Activated B cell treated with CpG ODN at 0.5 μM for 24 hours (primary cell): Measurements from ENCODE around the gene ZMYND15. TPM values are rescaled to one million over a fixed set of nuclear protein-coding genes. Genes with fewer than 3 reads are reported as not detected.
A peak's percentile ranks its signal among the peaks of the same experiment; 100 is the strongest.

ENCODE experiments used
- ATAC-seq: fragments of 200-7000 bp; cut with Tn5 transposase; one replicate; pipeline ENCODE4 v1.10.0; 2021; ENCODE audit warnings: low read depth, mild to moderate bottlenecking, moderate library complexity
- CTCF ChIA-PET: fragments of 350-600 bp; sonication (Branson Sonifier 250); formaldehyde crosslinking; loops from one replicate; lab custom pipeline; 2021; ENCODE audit warnings: antibody characterized with exemption; lab: Charles Lee
- POLR2A ChIA-PET: fragments of 350-600 bp; sonication (Branson Sonifier 250); formaldehyde crosslinking; loops from one replicate; lab custom pipeline; 2021; ENCODE audit warnings: antibody characterized with exemption; lab: Charles Lee
- DNase-seq: peaks from one replicate; pipeline ENCODE4 v3.0.0; 2022
- H3K27ac Mint-ChIP-seq: one replicate; pipeline ENCODE4 v1.8.0; 2020; ENCODE audit warnings: mixed read lengths
- H3K27me3 Mint-ChIP-seq: one replicate; pipeline ENCODE4 v1.8.0; 2021; ENCODE audit warnings: mixed read lengths
- H3K36me3 Mint-ChIP-seq: one replicate; pipeline ENCODE4 v1.8.0; 2021; ENCODE audit warnings: low read depth, mixed read lengths
- H3K4me1 Mint-ChIP-seq: one replicate; pipeline ENCODE4 v1.8.0; 2021; ENCODE audit warnings: mixed read lengths
- H3K4me3 Mint-ChIP-seq: one replicate; pipeline ENCODE4 v1.8.0; 2020; ENCODE audit warnings: mild to moderate bottlenecking, mixed read lengths
- H3K9me3 Mint-ChIP-seq: one replicate; pipeline ENCODE4 v1.8.0; 2020; ENCODE audit warnings: mixed read lengths
- intact Hi-C: fragments of 100-400 bp; cut with micrococcal nuclease; formaldehyde crosslinking; loops from one replicate; pipeline ENCODE4 v1.15.1; 2024
- total RNA-seq: library from RNA; stranded (reverse); gene quantifications from 2 replicates; pipeline ENCODE4 v1.2.3, GENCODE V29; 2022
- TF ChIP-seq, protein P1 (sequence below): fragments of 200-600 bp; IDR thresholded peaks from one replicate; pipeline ENCODE4 v1.8.0; 2022; ENCODE audit warnings: antibody characterized with exemption, mild to moderate bottlenecking

ZMYND15 gene
- total RNA-seq, 1 donor from 2014 or later, result 0.31 TPM

DNA sequence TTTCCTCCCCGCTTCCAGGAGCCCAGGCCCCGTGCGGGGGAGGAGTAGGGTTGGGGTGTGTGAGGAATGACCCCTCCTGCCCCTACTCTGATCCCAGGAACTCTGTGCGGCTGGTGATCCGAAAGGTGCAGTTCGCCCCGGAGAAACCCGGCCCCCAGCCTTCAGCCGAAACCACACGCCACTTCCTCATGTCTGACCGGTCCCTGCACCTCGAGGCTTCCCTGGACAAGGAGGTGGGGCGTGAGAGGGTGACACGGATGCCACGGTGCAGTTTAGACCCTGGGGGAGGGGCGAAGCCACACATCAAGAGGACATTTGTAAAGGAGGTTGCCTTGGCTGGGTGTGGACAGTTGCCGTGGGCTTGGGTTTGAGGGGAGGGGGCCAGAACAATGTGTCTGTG is 21.8 kb upstream of the ZMYND15 start:
- intact Hi-C loops, result no loop called here
- TF ChIP-seq, protein P1, sequence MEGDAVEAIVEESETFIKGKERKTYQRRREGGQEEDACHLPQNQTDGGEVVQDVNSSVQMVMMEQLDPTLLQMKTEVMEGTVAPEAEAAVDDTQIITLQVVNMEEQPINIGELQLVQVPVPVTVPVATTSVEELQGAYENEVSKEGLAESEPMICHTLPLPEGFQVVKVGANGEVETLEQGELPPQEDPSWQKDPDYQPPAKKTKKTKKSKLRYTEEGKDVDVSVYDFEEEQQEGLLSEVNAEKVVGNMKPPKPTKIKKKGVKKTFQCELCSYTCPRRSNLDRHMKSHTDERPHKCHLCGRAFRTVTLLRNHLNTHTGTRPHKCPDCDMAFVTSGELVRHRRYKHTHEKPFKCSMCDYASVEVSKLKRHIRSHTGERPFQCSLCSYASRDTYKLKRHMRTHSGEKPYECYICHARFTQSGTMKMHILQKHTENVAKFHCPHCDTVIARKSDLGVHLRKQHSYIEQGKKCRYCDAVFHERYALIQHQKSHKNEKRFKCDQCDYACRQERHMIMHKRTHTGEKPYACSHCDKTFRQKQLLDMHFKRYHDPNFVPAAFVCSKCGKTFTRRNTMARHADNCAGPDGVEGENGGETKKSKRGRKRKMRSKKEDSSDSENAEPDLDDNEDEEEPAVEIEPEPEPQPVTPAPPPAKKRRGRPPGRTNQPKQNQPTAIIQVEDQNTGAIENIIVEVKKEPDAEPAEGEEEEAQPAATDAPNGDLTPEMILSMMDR, result no peak
- POLR2A ChIA-PET, result no interaction called here
- Mint-ChIP-seq H3K4me3 (no peak overlapping the region), H3K27ac (no peak overlapping the region), H3K9me3 (no peaks in the 10 kb centered on the region), H3K27me3 (no peaks in the 10 kb centered on the region), H3K36me3 (peaks cover 51% of the 10 kb centered on the region), H3K4me1 (peaks cover 21% of the 10 kb centered on the region)
- DNase-seq, result no peak
- CTCF ChIA-PET, result no interaction called here
- no peak for ATAC-seq

DNA sequence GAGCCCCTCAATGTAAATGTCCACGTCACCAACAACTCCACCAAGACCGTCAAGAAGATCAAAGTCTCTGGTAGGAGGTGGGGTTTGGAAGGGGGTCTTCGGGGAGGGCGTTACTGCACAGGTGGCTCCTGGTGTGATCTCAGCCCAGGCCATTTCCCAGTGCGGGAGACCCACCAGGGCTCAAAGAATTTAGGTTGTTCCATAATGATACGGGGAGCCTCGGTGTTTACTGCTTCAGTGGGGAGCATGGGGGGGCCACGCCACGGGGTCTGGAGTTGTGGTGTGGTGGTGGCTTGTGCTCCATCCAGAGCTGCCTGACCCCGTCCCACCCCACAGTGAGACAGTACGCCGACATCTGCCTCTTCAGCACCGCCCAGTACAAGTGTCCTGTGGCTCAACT is 21.4 kb upstream of the ZMYND15 start:
- peaks cover 21% of the 10 kb centered on the region for H3K4me1 Mint-ChIP-seq
- H3K27me3 Mint-ChIP-seq, result no peaks in the 10 kb centered on the region
- ChIA-PET POLR2A (no interaction called here), CTCF (no interaction called here)
- intact Hi-C loops, result no loop called here
- no peak overlapping the region for H3K4me3 Mint-ChIP-seq
- ATAC-seq (no peak), DNase-seq (no peak)
- H3K36me3 Mint-ChIP-seq, result peaks cover 51% of the 10 kb centered on the region
- no peak overlapping the region for H3K27ac Mint-ChIP-seq
- no peaks in the 10 kb centered on the region for H3K9me3 Mint-ChIP-seq
- TF ChIP-seq, protein P1, result no peak

DNA sequence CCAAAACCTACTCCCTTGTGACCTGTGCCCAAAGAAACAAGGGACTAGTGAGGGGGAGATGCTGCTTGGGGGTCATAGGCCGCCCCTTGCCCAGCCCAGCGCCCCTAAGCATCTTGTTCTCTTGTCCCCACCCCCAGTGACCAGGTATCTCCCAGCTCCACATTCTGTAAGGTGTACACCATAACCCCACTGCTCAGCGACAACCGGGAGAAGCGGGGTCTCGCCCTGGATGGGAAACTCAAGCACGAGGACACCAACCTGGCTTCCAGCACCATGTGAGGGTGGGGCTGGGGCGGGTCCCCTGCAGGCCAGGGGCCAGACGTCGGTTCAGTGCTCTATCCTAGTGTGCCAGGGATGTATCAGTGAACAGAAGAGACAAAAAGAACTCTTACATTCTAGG is 20.5 kb upstream of the ZMYND15 start:
- intact Hi-C loops, result no loop called here

DNA sequence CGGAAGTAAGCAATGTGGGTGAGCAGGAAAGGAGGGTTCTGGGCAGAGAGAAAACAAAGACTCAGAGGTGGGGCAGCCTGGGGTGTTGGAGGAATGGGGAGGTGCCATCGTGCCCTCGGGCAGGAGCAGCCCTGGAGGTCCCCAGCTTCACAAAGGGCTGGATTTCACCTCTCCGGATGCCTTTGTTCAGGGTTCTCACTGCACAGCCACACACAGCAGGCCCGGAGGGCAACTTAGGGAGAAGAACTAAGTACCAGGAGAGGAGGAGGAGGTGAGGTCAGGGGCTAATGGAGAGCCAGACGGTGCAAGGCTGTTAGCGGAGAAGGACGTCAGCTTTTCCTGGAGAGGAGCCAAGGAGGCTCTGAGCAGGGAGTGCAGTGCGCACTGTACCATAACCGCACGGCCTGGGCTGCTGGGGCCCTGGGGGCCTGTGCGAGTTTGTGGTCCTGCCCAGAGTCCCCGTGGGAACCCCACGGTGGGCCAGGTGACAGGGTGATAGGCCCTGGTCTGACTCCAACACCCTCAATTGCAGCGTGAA is 19.9 kb upstream of the ZMYND15 start:
- CTCF ChIA-PET, result no interaction called here
- ATAC-seq (no peak), DNase-seq (no peak)
- Mint-ChIP-seq H3K4me3 (no peak overlapping the region), H3K4me1 (peaks cover 11% of the 10 kb centered on the region), H3K9me3 (no peaks in the 10 kb centered on the region), H3K27me3 (no peaks in the 10 kb centered on the region), H3K27ac (no peak overlapping the region), H3K36me3 (peaks cover 51% of the 10 kb centered on the region)
- TF ChIP-seq, protein P1, result no peak
- intact Hi-C loops, result no loop called here
- POLR2A ChIA-PET, result no interaction called here

More for the DNA sequence above, 20.5 kb upstream of the ZMYND15 start:
- no peak overlapping the region for H3K4me3 Mint-ChIP-seq
- ChIA-PET POLR2A (no interaction called here), CTCF (no interaction called here)
- ATAC-seq, result no peak
- DNase-seq, result no peak
- H3K36me3 Mint-ChIP-seq, result peaks cover 51% of the 10 kb centered on the region
- H3K27me3 Mint-ChIP-seq, result no peaks in the 10 kb centered on the region
- TF ChIP-seq, protein P1, result no peak
- H3K9me3 Mint-ChIP-seq, result no peaks in the 10 kb centered on the region
- H3K4me1 Mint-ChIP-seq, result peaks cover 15% of the 10 kb centered on the region
- H3K27ac Mint-ChIP-seq, result no peak overlapping the region

DNA sequence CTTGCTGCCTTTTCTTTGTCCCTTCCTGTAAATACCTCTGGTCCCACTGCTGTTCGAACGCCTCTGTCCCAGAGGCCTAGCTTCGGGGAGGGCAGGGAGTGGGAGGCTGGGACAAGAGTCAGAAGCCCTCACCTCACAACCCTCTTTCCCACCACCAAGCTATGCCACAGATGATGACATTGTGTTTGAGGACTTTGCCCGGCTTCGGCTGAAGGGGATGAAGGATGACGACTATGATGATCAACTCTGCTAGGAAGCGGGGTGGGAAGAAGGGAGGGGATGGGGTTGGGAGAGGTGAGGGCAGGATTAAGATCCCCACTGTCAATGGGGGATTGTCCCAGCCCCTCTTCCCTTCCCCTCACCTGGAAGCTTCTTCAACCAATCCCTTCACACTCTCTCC is 18.8 kb upstream of the ZMYND15 start:
- TF ChIP-seq, protein P1, result no peak
- intact Hi-C loops, result no loop called here
- Mint-ChIP-seq H3K9me3 (no peaks in the 10 kb centered on the region), H3K36me3 (peaks cover 49% of the 10 kb centered on the region), H3K4me3 (no peak overlapping the region), H3K4me1 (peaks cover 3% of the 10 kb centered on the region), H3K27ac (peak overlapping the region; percentile 21), H3K27me3 (no peaks in the 10 kb centered on the region)
- DNase-seq (no peak), ATAC-seq (no peak)
- CTCF ChIA-PET, result interaction anchor here (1.0 kb wide), 1 partner anchor 69 kb away, joined by 3 read pairs; no protein-coding TSS in a partner anchor
- POLR2A ChIA-PET, result no interaction called here
